Measurements from ENCODE around the gene C17orf67. TPM values are rescaled to one million over a fixed set of nuclear protein-coding genes. Genes with fewer than 3 reads are reported as not detected.
A peak's percentile ranks its signal among the peaks of the same experiment; 100 is the strongest.

Gene C17orf67
- total RNA-seq, 4 donors from 2014 or later = 0.27 to 1.3 TPM; not detected in 2

GRCh38 chr17:56833057-56833808 is 487 bp downstream of the C17orf67 start:
- in situ Hi-C loops (cut with MboI; ENCODE audit: low pct_ligation_motif_present in 1 of 4, low pct_unique_long_range_greater_than_20kb in 1 of 4, low sequenced_read_pairs in 3 of 4) = loop anchor here in 1 of 4 donors (25.0 kb wide), 1 partner anchor 279 kb away; no protein-coding TSS in a partner anchor
- TF ChIP-seq POLR2AphosphoS5 (IDR thresholded peaks at IDR 0.05) (peak in 2 of 3 donors; percentile 17 to 52), POLR2A (IDR thresholded peaks at IDR 0.05) (no peak), CTCF (IDR thresholded peaks at IDR 0.05) (no peak), EP300 (IDR thresholded peaks at IDR 0.05; ENCODE audit: low read depth) (no peak)

GRCh38 chr17:56832446-56832845 is 1.3 kb downstream of the C17orf67 start:
- no peak for DNase-seq
- intact Hi-C loops (cut with DNase I; ENCODE audit: low total_unique reads) (no loop called here), in situ Hi-C loops (cut with MboI; ENCODE audit: low pct_ligation_motif_present in 1 of 4, low pct_unique_long_range_greater_than_20kb in 1 of 4, low sequenced_read_pairs in 3 of 4) (loop anchor here in 1 of 4 donors (25.0 kb wide), 1 partner anchor 280 kb away; no protein-coding TSS in a partner anchor)
- WGBS, 2 donors (ENCODE audit: low coverage in 1 of 2) = 39 to 44% methylated on average over 3 to 4 of the region's 4 CpGs
- H3K27me3 ChIP-seq = no peaks in the 10 kb centered on the region
- peak overlapping the region; percentile 91 to 94 (median 93) for H3K27ac ChIP-seq
- TF ChIP-seq EP300 (IDR thresholded peaks at IDR 0.05; ENCODE audit: low read depth) = no peak
- no peak for TF ChIP-seq POLR2AphosphoS5 (IDR thresholded peaks at IDR 0.05)
- H3K4me3 ChIP-seq = peak overlapping the region in 3 of 4 donors; percentile 61 to 93 (median 86)
- H3K4me1 ChIP-seq = peaks cover 18 to 44% (median 29%) of the 10 kb centered on the region in 4 donors
- no peaks in the 10 kb centered on the region for H3K9me3 ChIP-seq
- no peaks in the 10 kb centered on the region for H3K36me3 ChIP-seq

More at GRCh38 chr17:56833057-56833808, 487 bp downstream of the C17orf67 start:
- 0% methylated on average over 32 of the region's 95 CpGs; no CpG with 5 or more reads in 1 of the 2 donors for WGBS, 2 donors (ENCODE audit: low coverage in 1 of 2)
- Histone ChIP-seq H3K4me3 (peak overlapping the region; percentile 61 to 93 (median 75)), H3K27ac (peak overlapping the region; percentile 91 to 94 (median 93)), H3K4me1 (peaks cover 18 to 51% (median 31%) of the 10 kb centered on the region in 4 donors), H3K9me3 (no peaks in the 10 kb centered on the region), H3K36me3 (no peaks in the 10 kb centered on the region), H3K27me3 (no peaks in the 10 kb centered on the region)
- DNase-seq = peak; percentile 75
- intact Hi-C loops (cut with DNase I; ENCODE audit: low total_unique reads) = no loop called here

GRCh38 chr17:56831369-56832095 is 2.2 kb downstream of the C17orf67 start:
- intact Hi-C loops (cut with DNase I; ENCODE audit: low total_unique reads) = no loop called here
- H3K27ac ChIP-seq = no peak overlapping the region

GRCh38 chr17:56830726-56831368 is 2.9 kb downstream of the C17orf67 start:
- intact Hi-C loops (cut with DNase I; ENCODE audit: low total_unique reads) (no loop called here), in situ Hi-C loops (cut with MboI; ENCODE audit: low pct_ligation_motif_present in 1 of 4, low pct_unique_long_range_greater_than_20kb in 1 of 4, low sequenced_read_pairs in 3 of 4) (loop anchor here in 1 of 4 donors (25.0 kb wide), 1 partner anchor 281 kb away; no protein-coding TSS in a partner anchor)
- Histone ChIP-seq H3K9me3 (no peaks in the 10 kb centered on the region), H3K27ac (no peak overlapping the region), H3K27me3 (no peaks in the 10 kb centered on the region), H3K4me1 (peaks cover 14 to 36% (median 28%) of the 10 kb centered on the region in 4 donors), H3K4me3 (no peak overlapping the region), H3K36me3 (no peaks in the 10 kb centered on the region)
- WGBS, 2 donors (ENCODE audit: low coverage in 1 of 2) = 88 to 100% methylated on average over 1 to 7 of the region's 7 CpGs
- TF ChIP-seq POLR2A (IDR thresholded peaks at IDR 0.05) = no peak
- no peak for TF ChIP-seq CTCF (IDR thresholded peaks at IDR 0.05)
- no peak for TF ChIP-seq EP300 (IDR thresholded peaks at IDR 0.05; ENCODE audit: low read depth)
- no peak for TF ChIP-seq POLR2AphosphoS5 (IDR thresholded peaks at IDR 0.05)
- no peak for DNase-seq

More at GRCh38 chr17:56831369-56832095, 2.2 kb downstream of the C17orf67 start:
- Histone ChIP-seq H3K27me3 (no peaks in the 10 kb centered on the region), H3K9me3 (no peaks in the 10 kb centered on the region), H3K4me1 (peaks cover 18 to 42% (median 32%) of the 10 kb centered on the region in 4 donors), H3K4me3 (no peak overlapping the region), H3K36me3 (no peaks in the 10 kb centered on the region)
- no peak for TF ChIP-seq EP300 (IDR thresholded peaks at IDR 0.05; ENCODE audit: low read depth)
- no peak for TF ChIP-seq POLR2A (IDR thresholded peaks at IDR 0.05)
- TF ChIP-seq POLR2AphosphoS5 (IDR thresholded peaks at IDR 0.05) = no peak
- in situ Hi-C loops (cut with MboI; ENCODE audit: low pct_ligation_motif_present in 1 of 4, low pct_unique_long_range_greater_than_20kb in 1 of 4, low sequenced_read_pairs in 3 of 4) = loop anchor here in 1 of 4 donors (25.0 kb wide), 1 partner anchor 281 kb away; no protein-coding TSS in a partner anchor
- WGBS, 2 donors (ENCODE audit: low coverage in 1 of 2) = 87 to 95% methylated on average over 6 to 16 of the region's 16 CpGs
- no peak for DNase-seq
